Measurements from ENCODE around the gene U2AF2. TPM values are rescaled to one million over a fixed set of nuclear protein-coding genes. Genes with fewer than 3 reads are reported as not detected.

Gene U2AF2
- polyA plus RNA-seq, 3 donors, result 5.3 to 166 (median 5.4) TPM

DNA sequence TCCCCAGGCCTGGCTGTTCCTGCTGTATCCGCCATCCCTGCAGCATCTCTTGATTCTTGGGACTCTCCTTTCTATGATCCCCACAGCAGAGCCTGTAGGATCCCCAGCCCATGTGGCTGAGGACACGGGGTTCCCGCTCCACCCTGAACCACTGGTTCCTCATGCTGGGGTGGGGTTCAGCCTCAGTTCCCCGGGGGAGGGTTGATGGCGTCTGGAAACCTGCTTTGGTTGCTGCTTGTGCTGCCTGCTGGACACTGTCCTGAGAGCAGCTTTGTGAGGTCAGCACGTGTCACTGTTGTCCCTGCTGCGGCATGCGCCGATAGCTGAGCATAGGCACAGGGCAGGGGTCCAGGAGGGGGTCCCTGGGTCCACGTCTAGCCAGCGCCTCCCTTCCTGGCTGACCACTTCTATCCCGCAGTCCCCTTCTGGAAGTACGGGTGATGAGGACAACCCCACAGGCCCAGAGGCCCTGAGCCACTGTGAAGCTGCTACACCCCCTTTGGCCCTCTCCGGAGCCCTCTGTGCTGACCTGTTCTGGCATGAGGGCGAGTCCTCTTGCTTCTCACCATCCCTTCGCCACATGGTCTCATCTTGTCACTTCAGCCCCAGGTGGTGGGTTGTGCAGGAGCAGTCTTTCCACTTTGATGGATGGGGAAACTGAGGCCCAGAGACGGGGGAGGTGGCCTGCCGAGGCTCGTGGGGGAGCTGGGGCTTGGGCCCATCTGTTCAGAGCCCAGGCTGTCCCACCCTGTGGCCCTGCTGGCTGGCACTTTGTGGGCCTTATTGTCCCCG, 25.7 kb downstream of the U2AF2 start:
- Histone ChIP-seq H3K9ac (ENCODE audit: insufficient read depth, low read length, poor library complexity, severe bottlenecking) (no peak overlapping the region), H3K4me1 (ENCODE audit: control insufficient read depth in 1 of 2, insufficient read depth in 2 of 2, low read length in 2 of 2) (peaks cover 49 to 54% of the 10 kb centered on the region in 2 donors), H2AFZ (ENCODE audit: insufficient read depth, low read depth, low read length, poor library complexity, severe bottlenecking) (no peak overlapping the region), H4K20me1 (ENCODE audit: insufficient read depth, low read length) (peaks cover 86% of the 10 kb centered on the region), H3K27ac (ENCODE audit: low read depth in 1 of 2, low read length in 2 of 2) (peak overlapping the region; percentile 17 to 92), H3K4me3 (replicated peaks in 1 of 3; ENCODE audit: low read depth in 2 of 3, low read length in 3 of 3) (no peak overlapping the region), H3K79me2 (ENCODE audit: insufficient read depth, low read length) (peaks cover 96% of the 10 kb centered on the region), H3K36me3 (replicated peaks in 1 of 2; ENCODE audit: control insufficient read depth in 1 of 2, insufficient read depth in 2 of 2, low read length in 2 of 2) (peaks cover 60 to 66% of the 10 kb centered on the region in 2 donors), H3K27me3 (ENCODE audit: control insufficient read depth in 2 of 2, insufficient read depth in 2 of 2, low read length in 2 of 2) (no peaks in the 10 kb centered on the region), H3K9me3 (replicated peaks in 1 of 2; ENCODE audit: control insufficient read depth in 1 of 2, insufficient read depth in 1 of 2, low read length in 2 of 2) (no peaks in the 10 kb centered on the region), H3K4me2 (replicated peaks; ENCODE audit: extremely low read depth, low read length, poor library complexity, severe bottlenecking) (no peak overlapping the region)
- Mint-ChIP-seq H3K4me1 (peaks cover 51% of the 10 kb centered on the region), H3K4me3 (no peak overlapping the region), H3K9me3 (no peaks in the 10 kb centered on the region), H3K27me3 (ENCODE audit: low read depth in 3 of 3) (no peaks in the 10 kb centered on the region), H3K27ac (peak overlapping the region in 6 of 7 donors; percentile 8 to 98 (median 70)), H3K36me3 (peaks cover 65 to 79% of the 10 kb centered on the region in 2 donors)
- no peak for DNase-seq
- 90% methylated on average over 15 of the region's 20 CpGs for WGBS (ENCODE audit: insufficient coverage)
- intact Hi-C loops (cut with micrococcal nuclease), result no loop called here
- TF ChIP-seq, protein P1, sequence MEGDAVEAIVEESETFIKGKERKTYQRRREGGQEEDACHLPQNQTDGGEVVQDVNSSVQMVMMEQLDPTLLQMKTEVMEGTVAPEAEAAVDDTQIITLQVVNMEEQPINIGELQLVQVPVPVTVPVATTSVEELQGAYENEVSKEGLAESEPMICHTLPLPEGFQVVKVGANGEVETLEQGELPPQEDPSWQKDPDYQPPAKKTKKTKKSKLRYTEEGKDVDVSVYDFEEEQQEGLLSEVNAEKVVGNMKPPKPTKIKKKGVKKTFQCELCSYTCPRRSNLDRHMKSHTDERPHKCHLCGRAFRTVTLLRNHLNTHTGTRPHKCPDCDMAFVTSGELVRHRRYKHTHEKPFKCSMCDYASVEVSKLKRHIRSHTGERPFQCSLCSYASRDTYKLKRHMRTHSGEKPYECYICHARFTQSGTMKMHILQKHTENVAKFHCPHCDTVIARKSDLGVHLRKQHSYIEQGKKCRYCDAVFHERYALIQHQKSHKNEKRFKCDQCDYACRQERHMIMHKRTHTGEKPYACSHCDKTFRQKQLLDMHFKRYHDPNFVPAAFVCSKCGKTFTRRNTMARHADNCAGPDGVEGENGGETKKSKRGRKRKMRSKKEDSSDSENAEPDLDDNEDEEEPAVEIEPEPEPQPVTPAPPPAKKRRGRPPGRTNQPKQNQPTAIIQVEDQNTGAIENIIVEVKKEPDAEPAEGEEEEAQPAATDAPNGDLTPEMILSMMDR (IDR thresholded peaks at IDR 0.05), result no peak

DNA sequence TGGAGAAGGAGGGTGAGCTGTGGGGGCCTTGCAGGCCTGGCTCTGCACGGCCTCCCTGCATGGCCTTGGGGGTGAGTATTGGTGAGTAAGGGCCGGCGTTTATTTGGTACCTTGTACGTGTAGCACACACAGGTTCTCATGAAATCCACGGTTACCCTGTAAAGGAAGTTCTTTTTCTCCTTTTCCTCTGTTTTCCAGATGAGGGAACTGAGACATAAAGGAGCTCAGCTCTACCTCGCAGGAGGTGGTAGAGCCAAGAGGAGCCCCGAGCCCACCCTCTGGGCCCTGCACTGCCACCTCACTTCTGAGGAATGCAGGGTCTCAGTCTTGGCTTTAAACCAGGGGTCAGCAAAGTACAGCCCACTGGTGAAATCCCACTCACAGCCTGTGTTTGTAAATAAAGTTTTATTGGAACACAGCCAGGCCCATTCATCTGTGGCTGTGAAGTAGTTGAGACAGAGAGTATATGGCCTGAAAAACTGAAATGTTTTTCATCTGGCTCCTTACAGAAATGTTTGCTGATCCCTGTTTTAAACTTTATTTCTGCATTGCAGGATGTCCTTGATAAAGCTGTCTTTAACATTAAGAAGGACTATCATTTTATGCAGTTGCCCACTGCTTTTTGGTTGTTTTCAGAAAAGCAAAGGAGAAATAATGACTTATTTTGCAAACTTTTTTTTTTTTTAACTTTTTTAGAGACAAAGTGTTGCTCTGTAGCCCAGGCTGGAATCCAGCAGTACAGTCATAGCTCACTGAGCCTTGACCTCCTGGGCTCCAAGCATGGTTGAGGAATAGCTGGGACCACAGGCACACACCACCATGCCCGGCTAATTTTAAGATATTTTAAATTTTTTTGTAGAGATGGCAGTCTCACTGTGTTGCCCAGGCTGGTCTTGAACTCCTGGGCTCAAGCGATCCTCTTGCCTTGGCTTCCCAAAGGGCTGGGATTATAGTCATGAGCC, 26.6 kb downstream of the U2AF2 start:
- H3K9ac ChIP-seq (ENCODE audit: insufficient read depth, low read length, poor library complexity, severe bottlenecking), result no peak overlapping the region
- no peak overlapping the region for H2AFZ ChIP-seq (ENCODE audit: insufficient read depth, low read depth, low read length, poor library complexity, severe bottlenecking)
- H3K27ac ChIP-seq (ENCODE audit: low read depth in 1 of 2, low read length in 2 of 2), result peak overlapping the region; percentile 17 to 92
- peaks cover 88% of the 10 kb centered on the region for H4K20me1 ChIP-seq (ENCODE audit: insufficient read depth, low read length)
- no peak overlapping the region for H3K4me3 Mint-ChIP-seq
- no peaks in the 10 kb centered on the region for H3K9me3 Mint-ChIP-seq
- intact Hi-C loops (cut with micrococcal nuclease), result no loop called here
- no peaks in the 10 kb centered on the region for H3K27me3 Mint-ChIP-seq (ENCODE audit: low read depth in 3 of 3)
- H3K27ac Mint-ChIP-seq, result peak overlapping the region in 2 of 7 donors; percentile 6 to 30
- H3K79me2 ChIP-seq (ENCODE audit: insufficient read depth, low read length), result peaks cover 96% of the 10 kb centered on the region
- no peak overlapping the region for H3K4me3 ChIP-seq (replicated peaks in 1 of 3; ENCODE audit: low read depth in 2 of 3, low read length in 3 of 3)
- peaks cover 69 to 75% of the 10 kb centered on the region in 2 donors for H3K36me3 ChIP-seq (replicated peaks in 1 of 2; ENCODE audit: control insufficient read depth in 1 of 2, insufficient read depth in 2 of 2, low read length in 2 of 2)
- H3K4me2 ChIP-seq (replicated peaks; ENCODE audit: extremely low read depth, low read length, poor library complexity, severe bottlenecking), result no peak overlapping the region
- H3K36me3 Mint-ChIP-seq, result peaks cover 71 to 87% of the 10 kb centered on the region in 2 donors
- TF ChIP-seq, protein P1 (IDR thresholded peaks at IDR 0.05), result no peak
- H3K4me1 Mint-ChIP-seq, result peaks cover 42% of the 10 kb centered on the region
- no CpG with 5 or more reads among the region's 9 CpGs for WGBS (ENCODE audit: insufficient coverage)
- no peaks in the 10 kb centered on the region for H3K9me3 ChIP-seq (replicated peaks in 1 of 2; ENCODE audit: control insufficient read depth in 1 of 2, insufficient read depth in 1 of 2, low read length in 2 of 2)
- peaks cover 41 to 46% of the 10 kb centered on the region in 2 donors for H3K4me1 ChIP-seq (ENCODE audit: control insufficient read depth in 1 of 2, insufficient read depth in 2 of 2, low read length in 2 of 2)
- DNase-seq, result no peak
- no peaks in the 10 kb centered on the region for H3K27me3 ChIP-seq (ENCODE audit: control insufficient read depth in 2 of 2, insufficient read depth in 2 of 2, low read length in 2 of 2)

Data from CD14-positive monocyte (primary cell).